Measurements from ENCODE around the gene ALX4. TPM values are rescaled to one million over a fixed set of nuclear protein-coding genes. Genes with fewer than 3 reads are reported as not detected.

The ALX4 gene
- total and polyA plus RNA-seq, 2 of the 8 experiments (the other 6 are each of a cell fraction or from before 2014, with no cell fraction given): not detected

DNA sequence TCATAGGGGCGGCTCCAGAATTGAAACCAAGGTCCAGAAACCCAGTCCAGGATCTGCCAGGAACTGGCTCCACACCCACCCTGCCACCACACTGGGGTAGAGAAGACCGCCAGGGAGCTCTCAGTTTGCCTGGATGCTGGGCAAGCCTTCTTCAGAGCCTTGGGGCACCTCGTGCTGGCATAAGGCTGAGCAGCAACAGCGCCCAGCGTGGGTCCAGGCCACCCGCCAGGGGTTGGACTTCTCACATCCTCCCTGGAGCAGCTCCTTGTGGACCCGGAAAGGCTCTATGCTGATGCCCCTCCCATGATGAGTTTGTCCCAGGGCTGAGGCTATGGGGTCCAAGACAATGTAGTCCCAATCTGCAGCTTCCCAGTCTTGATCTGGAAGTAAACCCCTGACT lies 29.7 kb downstream of the ALX4 start:
- Histone ChIP-seq H4K91ac (replicated peaks; ENCODE audit: insufficient read length, low read length) (no peak overlapping the region), H2BK120ac (replicated peaks; ENCODE audit: low read depth, low read length) (no peak overlapping the region), H3K79me2 (ENCODE audit: control insufficient read depth in 1 of 2, insufficient read depth in 2 of 2, low read length in 2 of 2) (no peaks in the 10 kb centered on the region), H3K27me3 (replicated peaks in 1 of 4; ENCODE audit: control insufficient read depth in 3 of 4, extremely low read depth in 1 of 4, insufficient read depth in 3 of 4, low read length in 3 of 4) (no peaks in the 10 kb centered on the region), H2AFZ (ENCODE audit: low read length) (no peak overlapping the region), H3K23me2 (ENCODE audit: low read depth, low read length) (no peaks in the 10 kb centered on the region), H3K27ac (ENCODE audit: low read depth, low read length) (no peak overlapping the region), H3K4ac (replicated peaks; ENCODE audit: insufficient read length, low read depth, low read length) (no peak overlapping the region), H2BK20ac (ENCODE audit: low read length) (no peak overlapping the region), H2BK5ac (ENCODE audit: low read depth, low read length) (no peak overlapping the region), H4K20me1 (replicated peaks in 1 of 2; ENCODE audit: control insufficient read depth in 1 of 2, insufficient read depth in 2 of 2, low read length in 2 of 2) (no peaks in the 10 kb centered on the region), H3K14ac (ENCODE audit: insufficient read length) (no peak overlapping the region), H3K9me3 (ENCODE audit: insufficient read depth in 2 of 2, low read depth in 1 of 2, low read length in 1 of 2) (no peaks in the 10 kb centered on the region; a peak in 1 of 4 replicates), H2BK12ac (ENCODE audit: low read depth, low read length) (no peak overlapping the region), H3K9ac (replicated peaks in 1 of 4; ENCODE audit: extremely low read depth in 1 of 4, low read depth in 3 of 4, low read length in 3 of 4) (no peak overlapping the region), H3K56ac (replicated peaks; ENCODE audit: insufficient read length, low read depth, low read length) (no peak overlapping the region), H2BK15ac (ENCODE audit: low read length) (no peak overlapping the region), H3K23ac (ENCODE audit: insufficient read length) (no peak overlapping the region), H3K79me1 (ENCODE audit: low read depth, low read length) (no peaks in the 10 kb centered on the region), H3K4me1 (replicated peaks in 1 of 4; ENCODE audit: control insufficient read depth in 3 of 4, insufficient read depth in 4 of 4, low read length in 3 of 4) (no peaks in the 10 kb centered on the region), H3K4me2 (ENCODE audit: insufficient read depth in 1 of 2, low read depth in 2 of 2, low read length in 2 of 2) (no peak overlapping the region), H3K18ac (ENCODE audit: extremely low read depth, low read length) (no peak overlapping the region), H2AK5ac (ENCODE audit: low read depth, low read length) (no peak overlapping the region), H4K5ac (ENCODE audit: insufficient read length, low read depth, low read length) (no peak overlapping the region), H4K8ac (ENCODE audit: extremely low read depth, insufficient read depth, low read length) (no peak overlapping the region; the same call in 1 of the 2 replicates), H3K4me3 (ENCODE audit: extremely low read depth in 1 of 4, insufficient read depth in 2 of 4, low read depth in 3 of 4, low read length in 4 of 4) (no peak overlapping the region), H3K36me3 (ENCODE audit: control insufficient read depth in 2 of 4, insufficient read depth in 4 of 4, low read length in 3 of 4) (no peaks in the 10 kb centered on the region)
- WGBS, 2 experiments (ENCODE audit: extremely low coverage in 1 of 2, insufficient coverage in 1 of 2, insufficient read length in 1 of 2, insufficient replicate concordance in 2 of 2, low coverage in 1 of 2, low lambda C conversion rate in 2 of 2, missing lambda C conversion rate in 1 of 2): 89% methylated on average over 7 of the region's 7 CpGs; no CpG with 5 or more reads in 1 of the 2 experiments
- POLR2A ChIA-PET (ENCODE audit: partially characterized antibody): interaction anchor here (1.0 kb wide), 1 partner anchor 14 kb away, joined by 3 read pairs; no protein-coding TSS in a partner anchor
- CTCF ChIA-PET (ENCODE audit: partially characterized antibody): interaction anchor here (0.7 to 3.5 kb wide), 5 partner anchors 9 to 150 kb away, joined by 3 to 17 read pairs (median 4); no protein-coding TSS in a partner anchor
- DNase-seq (ENCODE audit: low read depth in 1 of 2, low spot score in 2 of 2): no peak
- FAIRE-seq: no peak
- TF ChIP-seq CEBPB (IDR thresholded peaks at IDR 0.05; ENCODE audit: low read depth, low read length) (no peak), TCF12 (IDR thresholded peaks at IDR 0.05; ENCODE audit: low read depth, low read length) (no peak), BACH1 (IDR thresholded peaks at IDR 0.05; ENCODE audit: low read length) (no peak), BCL11A (IDR thresholded peaks at IDR 0.05; ENCODE audit: low read depth in 2 of 2, low read length in 2 of 2) (no peak), BRCA1 (IDR thresholded peaks at IDR 0.05; ENCODE audit: low read depth, low read length) (no peak)
